SK-N-SH (cell line): ENCODE measurements around the gene CHEK2. TPM values are rescaled to one million over a fixed set of nuclear protein-coding genes. Genes with fewer than 3 reads are reported as not detected.
"Not testable (repeated sequence)": the region's sequence is repeated elsewhere in the genome, so short reads cannot be mapped to it uniquely, and the experiment has no call there.

Source experiments
- CTCF ChIA-PET: fragments of 300-600, 350-600 bp; formaldehyde crosslinking; extraction: SDS; loops from one replicate; lab custom pipeline; 2021; lab: Yijun Ruan, JAX
- POLR2A ChIA-PET: fragments of 350-600 bp; sonication (Branson Sonifier 250); formaldehyde crosslinking; extraction: SDS; loops from one replicate; lab custom pipeline; 2020; ENCODE audit warnings: antibody characterized with exemption, inconsistent platforms; lab: Yijun Ruan, JAX
- DNase-seq: peaks from one replicate; pipeline ENCODE4 v3.0.0; 2012
- H2AFZ ChIP-seq: fragments of 200-600 bp; sonication (generic); 2 replicates; pipeline ENCODE4 v1.8.1; 2016; ENCODE audit warnings: antibody characterized with exemption, mild to moderate bottlenecking, low read depth
- H3F3A ChIP-seq: fragments of 200-600 bp; sonication (generic); replicated peaks from 2 replicates; pipeline ENCODE3; 2016; ENCODE audit warnings: antibody characterized with exemption, mild to moderate bottlenecking; ENCODE audit not compliant: insufficient read depth
- H3K27ac ChIP-seq, 2 experiments: fragments of 200-500 bp in 1 of 2; fragments of 200-600 bp in 1 of 2; sonication (Bioruptor generic) in 1 of 2; sonication (generic), shearing (Covaris generic) in 1 of 2; 2 replicates each; pipeline versions ENCODE4 v1.5.1 to v1.6.1; 2014 to 2016; ENCODE audit warnings: low read depth in 2 of 2, inconsistent platforms in 1 of 2, low read length in 1 of 2, mild to moderate bottlenecking in 1 of 2, mixed read lengths in 1 of 2
- H3K27me3 ChIP-seq: fragments of 200-600 bp; sonication (generic), shearing (Covaris generic); 2 replicates; pipeline ENCODE4 v1.6.1; 2016; ENCODE audit warnings: mixed run types; ENCODE audit not compliant: insufficient read depth
- H3K36me3 ChIP-seq, 2 experiments: fragments of 200-500 bp in 1 of 2; fragments of 200-600 bp in 1 of 2; sonication (Bioruptor generic) in 1 of 2; sonication (generic) in 1 of 2; replicated peaks in 1 of 2; 2 replicates each; pipeline versions ENCODE3 to v1.5.1; 2014 to 2016; ENCODE audit warnings: low read length in 1 of 2, mild to moderate bottlenecking in 1 of 2; ENCODE audit not compliant: insufficient read depth in 2 of 2, control insufficient read depth in 1 of 2
- H3K4me1 ChIP-seq, 2 experiments: fragments of 200-500 bp in 1 of 2; fragments of 200-600 bp in 1 of 2; sonication (Bioruptor generic) in 1 of 2; sonication (generic), shearing (Covaris generic) in 1 of 2; 2 replicates each; pipeline versions ENCODE4 v1.5.1 to v1.6.1; 2014 to 2016; ENCODE audit warnings: low read depth in 1 of 2, low read length in 1 of 2, mixed run types in 1 of 2; ENCODE audit not compliant: insufficient read depth in 2 of 2, control insufficient read depth in 1 of 2
- H3K4me2 ChIP-seq: fragments of 200-600 bp; sonication (generic), shearing (Covaris generic); 2 replicates; pipeline ENCODE4 v1.6.1; 2017; ENCODE audit warnings: mixed run types
- H3K4me3 ChIP-seq, 2 experiments: fragments of 200-500 bp in 1 of 2; fragments of 200-600 bp in 1 of 2; sonication (Bioruptor generic) in 1 of 2; sonication (generic), shearing (Covaris generic) in 1 of 2; 2 replicates each; pipeline versions ENCODE4 v1.5.1 to v1.8.1; 2014 to 2016; ENCODE audit warnings: low read depth in 2 of 2, inconsistent platforms in 1 of 2, low read length in 1 of 2, mild to moderate bottlenecking in 1 of 2, mixed read lengths in 1 of 2, moderate library complexity in 1 of 2
- H3K79me2 ChIP-seq: fragments of 200-600 bp; sonication (generic); 2 replicates; pipeline ENCODE4 v1.8.1; 2017; ENCODE audit warnings: mild to moderate bottlenecking; ENCODE audit not compliant: insufficient read depth
- H3K9ac ChIP-seq: fragments of 200-600 bp; sonication (generic); 2 replicates; pipeline ENCODE4 v1.6.1; 2017; ENCODE audit warnings: mixed run types
- H3K9me2 ChIP-seq: fragments of 200-600 bp; sonication (generic); 2 replicates; pipeline ENCODE4 v1.6.1; 2017; ENCODE audit warnings: mixed run types
- H3K9me3 ChIP-seq: fragments of 200-600 bp; sonication (generic); 2 replicates; pipeline ENCODE4 v1.6.1; 2017; ENCODE audit warnings: mixed run types, mild to moderate bottlenecking, moderate library complexity
- H4K20me1 ChIP-seq: fragments of 200-600 bp; sonication (generic); 2 replicates; pipeline ENCODE4 v1.6.1; 2017; ENCODE audit warnings: mild to moderate bottlenecking, mixed run types; ENCODE audit not compliant: insufficient read depth
- CHD2 ChIP-seq: fragments of 150-350 bp; IDR thresholded peaks from 2 replicates; pipeline ENCODE4 v1.6.1; 2018; ENCODE audit warnings: low read length; ENCODE audit not compliant: partially characterized antibody
- ELF1 ChIP-seq: IDR thresholded peaks from 2 replicates; pipeline ENCODE4 v1.4.0; 2012
- EP300 ChIP-seq, 2 experiments: IDR thresholded peaks; 2 replicates each; pipeline versions ENCODE4 v1.4.0 to v1.6.1; 2012; ENCODE audit warnings: borderline replicate concordance in 1 of 2, low read depth in 1 of 2, low read length in 1 of 2
- FOSL2 ChIP-seq: IDR thresholded peaks from 2 replicates; pipeline ENCODE4 v1.4.0; 2012; ENCODE audit warnings: low read depth, mild to moderate bottlenecking, moderate library complexity, borderline replicate concordance
- IRF3 ChIP-seq: fragments of 150-350 bp; IDR thresholded peaks from 2 replicates; pipeline ENCODE4 v1.6.1; 2016; ENCODE audit warnings: mild to moderate bottlenecking, low read depth, low read length
- MAX ChIP-seq: IDR thresholded peaks from 2 replicates; pipeline ENCODE4 v1.4.0; 2012; ENCODE audit warnings: low read depth
- MXI1 ChIP-seq: IDR thresholded peaks from 2 replicates; pipeline ENCODE4 v1.6.1; 2012; ENCODE audit warnings: mild to moderate bottlenecking, low read depth, low read length, improper control_type of control experiment
- NFIC ChIP-seq: IDR thresholded peaks from 2 replicates; pipeline ENCODE4 v1.4.0; 2012; ENCODE audit warnings: borderline replicate concordance
- PBX3 ChIP-seq: IDR thresholded peaks from 2 replicates; pipeline ENCODE4; 2012
- SIN3A ChIP-seq: IDR thresholded peaks from 2 replicates; pipeline ENCODE4 v1.6.1; 2012; ENCODE audit warnings: low read depth, mild to moderate bottlenecking, low read length, moderate library complexity, borderline replicate concordance
- SMC3 ChIP-seq: IDR thresholded peaks from 2 replicates; pipeline ENCODE4 v1.6.1; 2012; ENCODE audit warnings: low read depth, low read length, improper control_type of control experiment
- TAF1 ChIP-seq: IDR thresholded peaks from 2 replicates; pipeline ENCODE4 v1.6.1; 2012; ENCODE audit warnings: low read depth, mild to moderate bottlenecking, low read length, moderate library complexity, borderline replicate concordance
- TCF12 ChIP-seq: IDR thresholded peaks from 2 replicates; pipeline ENCODE4 v1.4.0; 2012
- YY1 ChIP-seq: IDR thresholded peaks from 2 replicates; pipeline ENCODE4 v1.4.0; 2012; ENCODE audit warnings: low read depth, mild to moderate bottlenecking
- WGBS: methylation state at CpG from one replicate; pipeline ENCODE4 v1.1.6; 2017; ENCODE audit warnings: low lambda C conversion rate; 5-methylcytosine and 5-hydroxymethylcytosine counted together
- polyA plus RNA-seq, 3 experiments: library from polyadenylated mRNA; depleted of rRNA; stranded (reverse); fragments of >200 nt; gene quantifications; 2 replicates each; pipeline ENCODE4 v1.2.3, GENCODE V29; 2012

The CHEK2 gene
- polyA plus RNA-seq, 1 of the 3 experiments (the other 2 are of a cell fraction) = 12.0 TPM

DNA sequence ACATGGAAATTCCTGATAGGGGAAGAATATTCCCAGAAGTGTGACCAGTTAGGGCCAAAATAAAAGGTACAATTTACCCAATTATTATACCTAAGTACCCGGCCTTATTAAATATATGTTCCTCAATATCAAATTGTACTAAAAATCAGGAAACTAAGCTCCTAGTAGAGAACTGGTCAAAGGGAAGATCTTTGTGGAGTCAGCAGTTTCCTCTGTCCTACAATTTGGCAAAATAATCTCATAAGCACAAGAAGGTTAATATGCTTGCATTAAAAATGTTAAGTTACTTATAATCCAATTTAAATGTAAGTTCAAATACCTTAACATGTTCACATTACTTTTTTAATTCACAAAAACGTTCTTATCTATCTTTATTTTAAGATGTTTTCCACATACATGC, 72.2 kb downstream of the CHEK2 start:
- Histone ChIP-seq H2AFZ (no peak overlapping the region), H3K27me3 (no peaks in the 10 kb centered on the region), H3K4me3 (no peak overlapping the region), H3K9ac (no peak overlapping the region), H3K4me1 (peaks cover 0 to 4% of the 10 kb centered on the region in 2 experiments; a peak in 1 of 4 replicates), H3K36me3 (peaks cover 0 to 3% of the 10 kb centered on the region in 2 experiments), H3K9me3 (no peaks in the 10 kb centered on the region), H3K27ac (no peak overlapping the region), H3K9me2 (no peaks in the 10 kb centered on the region), H3K79me2 (peaks cover 31% of the 10 kb centered on the region), H4K20me1 (peaks cover 9% of the 10 kb centered on the region; the same call in 1 of the 2 replicates), H3F3A (peaks cover 5% of the 10 kb centered on the region), H3K4me2 (no peak overlapping the region)
- ChIA-PET CTCF (no interaction called here), POLR2A (no interaction called here)
- 75% methylated on average over 2 of the region's 2 CpGs for WGBS
- no peak for DNase-seq
- TF ChIP-seq MXI1 (no peak), FOSL2 (no peak), NFIC (no peak), ELF1 (no peak), TCF12 (no peak), PBX3 (no peak), TAF1 (no peak), MAX (no peak), SMC3 (no peak), EP300 (IDR thresholded peaks at IDR 0.05; ENCODE audit: borderline replicate concordance in 1 of 2, low read depth in 1 of 2, low read length in 1 of 2) (no peak), CHD2 (no peak), SIN3A (no peak), IRF3 (no peak), YY1 (no peak)

GRCh38 chr22:28663569-28663942, 78.1 kb downstream of the CHEK2 start:
- CTCF ChIA-PET, DNase-seq, H3F3A ChIP-seq, H3K4me1 ChIP-seq, H3K9me2 ChIP-seq, H3K4me2 ChIP-seq, H3K27ac ChIP-seq, H4K20me1 ChIP-seq, H3K27me3 ChIP-seq, H3K36me3 ChIP-seq, H2AFZ ChIP-seq, H3K9me3 ChIP-seq, H3K4me3 ChIP-seq, H3K9ac ChIP-seq: not testable (repeated sequence)
- no CpG with 5 or more reads among the region's 13 CpGs for WGBS
- H3K79me2 ChIP-seq = peaks cover 10% of the 10 kb centered on the region; the same call in 1 of the 2 replicates
- POLR2A ChIA-PET = interaction anchor here (0.7 kb wide), 1 partner anchor 135 kb away, joined by 4 read pairs; no protein-coding TSS in a partner anchor
